Gastroesophageal sphincter (tissue), 3 donors: ENCODE measurements around the gene SLC7A1.

ENCODE experiments used
- CTCF ChIP-seq, 4 experiments: fragments of 200-600 bp in 2 of 4; fragments of 450-650 bp in 2 of 4; sonication (generic) in 1 of 4; IDR thresholded peaks; one replicate each; pipeline ENCODE4 v1.5.1; 2017 to 2019; ENCODE audit warnings: antibody characterized with exemption in 4 of 4, mild to moderate bottlenecking in 2 of 4, moderate library complexity in 2 of 4
- EP300 ChIP-seq: sonication (generic); formaldehyde crosslinking; IDR thresholded peaks from one replicate; pipeline ENCODE4 v1.6.1; 2017; ENCODE audit warnings: antibody characterized with exemption, mild to moderate bottlenecking
- POLR2A ChIP-seq, 2 donors: fragments of 450-650 bp; IDR thresholded peaks; one replicate each; pipeline ENCODE4 v1.6.1; 2017; ENCODE audit warnings: antibody characterized with exemption in 2 of 2, mild to moderate bottlenecking in 2 of 2, moderate library complexity in 1 of 2
- POLR2AphosphoS5 ChIP-seq: sonication (generic); formaldehyde crosslinking; IDR thresholded peaks from one replicate; pipeline ENCODE4 v1.6.1; 2017; ENCODE audit warnings: antibody characterized with exemption

GRCh38 chr13:29532116-29532515 lies 63.4 kb downstream of the SLC7A1 start:
- no peak for TF ChIP-seq CTCF (IDR thresholded peaks at IDR 0.05)
- no peak for TF ChIP-seq POLR2AphosphoS5
- TF ChIP-seq EP300, result no peak
- TF ChIP-seq POLR2A (IDR thresholded peaks at IDR 0.05), result no peak
